Measurements from ENCODE around the gene CACNG7.
A peak's percentile ranks its signal among the peaks of the same experiment; 100 is the strongest.

Gene CACNG7

GRCh38 chr19:53879140-53880081, 29.7 kb upstream of the CACNG7 start:
- peak; percentile 89 for DNase-seq

GRCh38 chr19:53880711-53881481, 28.2 kb upstream of the CACNG7 start:
- no peak for DNase-seq

GRCh38 chr19:53881482-53882390, 27.3 kb upstream of the CACNG7 start, which contains the start of gene PRKCG:
Gene PRKCG, plus strand, starts transcription at chr19:53882197. Its CDS starts 298 bp downstream, at chr19:53882495.
- DNase-seq = no peak

- DNase-seq = no peak
These were observed 26.6 kb upstream of the CACNG7 start for GRCh38 chr19:53882391-53883050.

- DNase-seq = no peak
These were observed 25.8 kb upstream of the CACNG7 start for GRCh38 chr19:53883231-53883661.

- no peak for DNase-seq
These were observed 25.3 kb upstream of the CACNG7 start for GRCh38 chr19:53883741-53884140.

- DNase-seq = no peak
These were observed 24.8 kb upstream of the CACNG7 start for GRCh38 chr19:53884256-53884655.

GRCh38 chr19:53885036-53885435, 24.0 kb upstream of the CACNG7 start:
- no peak for DNase-seq

- DNase-seq = no peak
These were observed 16.6 kb upstream of the CACNG7 start for GRCh38 chr19:53892301-53892980.

- DNase-seq = no peak
These were observed 16.1 kb upstream of the CACNG7 start for GRCh38 chr19:53892981-53893325.

GRCh38 chr19:53894707-53895106, 14.4 kb upstream of the CACNG7 start:
- no peak for DNase-seq

GRCh38 chr19:53896682-53897081, 12.4 kb upstream of the CACNG7 start:
- no peak for DNase-seq

GRCh38 chr19:53897459-53897858, 11.6 kb upstream of the CACNG7 start:
- DNase-seq = no peak

- DNase-seq = no peak
These were observed 10.9 kb upstream of the CACNG7 start for GRCh38 chr19:53898166-53898565.

GRCh38 chr19:53898636-53899341, 10.3 kb upstream of the CACNG7 start:
- no peak for DNase-seq

- no peak for DNase-seq
These were observed 8.8 kb upstream of the CACNG7 start for GRCh38 chr19:53900191-53900860.

GRCh38 chr19:53903055-53903680, 5.9 kb upstream of the CACNG7 start:
- DNase-seq = no peak

- no peak for DNase-seq
These were observed 4.2 kb upstream of the CACNG7 start for GRCh38 chr19:53904909-53905308.

- DNase-seq = no peak
These were observed 3.3 kb upstream of the CACNG7 start for GRCh38 chr19:53905787-53906186.
